GM13977 (cell line): ENCODE data around the gene CHCHD1.

Source experiments
- DNase-seq: peaks from one replicate; pipeline ENCODE4 v3.0.0; 2012; ENCODE audit warnings: low spot score
- in situ Hi-C: fragments of 300-500 bp; cut with MboI; formaldehyde crosslinking; loops from one replicate; pipeline ENCODE4 v1.12.0; 2022; ENCODE audit warnings: low sequenced_read_pairs, low pct_unique_long_range_greater_than_20kb, mixed read lengths, inconsistent platforms; ENCODE audit not compliant: unreplicated experiment
- TF ChIP-seq, protein P1 (sequence below): IDR thresholded peaks from 2 replicates; pipeline ENCODE4 v1.5.1; 2012; ENCODE audit warnings: mild to moderate bottlenecking, control low read depth; ENCODE audit not compliant: insufficient read depth; ENCODE audit errors: extremely low read depth, missing control alignments

Gene CHCHD1

DNA sequence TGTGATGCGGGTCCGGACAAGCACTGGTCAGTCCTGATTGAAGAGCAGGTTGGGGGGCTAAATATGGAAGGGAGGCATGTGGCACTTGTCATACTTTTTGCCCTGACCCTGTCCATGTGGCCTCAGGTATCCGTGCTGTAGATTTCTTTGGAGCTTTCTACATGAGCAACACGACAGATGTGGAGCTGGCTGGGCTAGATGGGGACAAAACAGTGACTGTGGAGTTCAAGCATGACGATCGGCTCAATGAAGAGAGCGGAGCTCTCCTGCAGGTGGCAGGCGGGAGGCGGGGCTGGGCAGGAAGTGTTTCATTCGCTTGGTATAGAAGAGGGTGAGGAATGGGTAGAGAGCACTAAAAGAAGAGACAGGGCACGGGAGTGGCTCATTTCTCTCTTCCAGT is 13.0 kb upstream of the CHCHD1 start:
- TF ChIP-seq, protein P1, sequence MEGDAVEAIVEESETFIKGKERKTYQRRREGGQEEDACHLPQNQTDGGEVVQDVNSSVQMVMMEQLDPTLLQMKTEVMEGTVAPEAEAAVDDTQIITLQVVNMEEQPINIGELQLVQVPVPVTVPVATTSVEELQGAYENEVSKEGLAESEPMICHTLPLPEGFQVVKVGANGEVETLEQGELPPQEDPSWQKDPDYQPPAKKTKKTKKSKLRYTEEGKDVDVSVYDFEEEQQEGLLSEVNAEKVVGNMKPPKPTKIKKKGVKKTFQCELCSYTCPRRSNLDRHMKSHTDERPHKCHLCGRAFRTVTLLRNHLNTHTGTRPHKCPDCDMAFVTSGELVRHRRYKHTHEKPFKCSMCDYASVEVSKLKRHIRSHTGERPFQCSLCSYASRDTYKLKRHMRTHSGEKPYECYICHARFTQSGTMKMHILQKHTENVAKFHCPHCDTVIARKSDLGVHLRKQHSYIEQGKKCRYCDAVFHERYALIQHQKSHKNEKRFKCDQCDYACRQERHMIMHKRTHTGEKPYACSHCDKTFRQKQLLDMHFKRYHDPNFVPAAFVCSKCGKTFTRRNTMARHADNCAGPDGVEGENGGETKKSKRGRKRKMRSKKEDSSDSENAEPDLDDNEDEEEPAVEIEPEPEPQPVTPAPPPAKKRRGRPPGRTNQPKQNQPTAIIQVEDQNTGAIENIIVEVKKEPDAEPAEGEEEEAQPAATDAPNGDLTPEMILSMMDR = peak; percentile 25
- in situ Hi-C loops = no loop called here
- DNase-seq = no peak

GRCh38 chr10:73769396-73769795 is 12.5 kb upstream of the CHCHD1 start:
- TF ChIP-seq, protein P1 = no peak
- no peak for DNase-seq
- in situ Hi-C loops = no loop called here

DNA sequence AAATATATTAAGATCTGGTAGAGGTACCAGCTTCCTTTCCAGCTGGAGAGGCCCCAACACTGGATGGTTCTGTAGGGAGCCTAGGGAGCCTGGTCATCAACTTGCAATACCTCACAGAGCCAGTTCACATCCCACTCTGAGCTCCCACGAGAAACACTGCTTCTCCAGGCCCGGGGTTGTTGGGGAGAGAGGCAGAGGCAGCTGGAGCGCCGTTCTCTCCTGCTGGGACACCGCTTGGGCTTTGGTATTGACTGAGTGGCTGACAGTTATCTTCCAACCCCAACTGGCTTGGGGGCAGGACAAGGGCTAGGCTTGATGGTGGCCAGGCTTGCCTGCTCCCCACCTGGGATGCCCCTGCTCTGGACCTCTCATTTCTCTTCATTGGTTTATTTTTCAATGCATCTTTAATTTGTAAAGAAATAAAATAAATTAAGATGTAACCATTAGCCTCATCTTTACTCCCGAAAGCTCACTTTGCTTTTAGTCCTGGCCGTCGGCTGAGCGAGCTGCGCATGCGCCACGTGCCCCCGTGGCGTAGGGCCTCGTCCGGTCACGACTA is 10.0 kb upstream of the CHCHD1 start:
- no peak for DNase-seq
- in situ Hi-C loops = no loop called here
- TF ChIP-seq, protein P1 = no peak

- TF ChIP-seq, protein P1 = peak; percentile 19
- DNase-seq = peak; percentile 89
- in situ Hi-C loops = no loop called here
Observed at GRCh38 chr10:73772281-73773151, 9.3 kb upstream of the CHCHD1 start.

DNA sequence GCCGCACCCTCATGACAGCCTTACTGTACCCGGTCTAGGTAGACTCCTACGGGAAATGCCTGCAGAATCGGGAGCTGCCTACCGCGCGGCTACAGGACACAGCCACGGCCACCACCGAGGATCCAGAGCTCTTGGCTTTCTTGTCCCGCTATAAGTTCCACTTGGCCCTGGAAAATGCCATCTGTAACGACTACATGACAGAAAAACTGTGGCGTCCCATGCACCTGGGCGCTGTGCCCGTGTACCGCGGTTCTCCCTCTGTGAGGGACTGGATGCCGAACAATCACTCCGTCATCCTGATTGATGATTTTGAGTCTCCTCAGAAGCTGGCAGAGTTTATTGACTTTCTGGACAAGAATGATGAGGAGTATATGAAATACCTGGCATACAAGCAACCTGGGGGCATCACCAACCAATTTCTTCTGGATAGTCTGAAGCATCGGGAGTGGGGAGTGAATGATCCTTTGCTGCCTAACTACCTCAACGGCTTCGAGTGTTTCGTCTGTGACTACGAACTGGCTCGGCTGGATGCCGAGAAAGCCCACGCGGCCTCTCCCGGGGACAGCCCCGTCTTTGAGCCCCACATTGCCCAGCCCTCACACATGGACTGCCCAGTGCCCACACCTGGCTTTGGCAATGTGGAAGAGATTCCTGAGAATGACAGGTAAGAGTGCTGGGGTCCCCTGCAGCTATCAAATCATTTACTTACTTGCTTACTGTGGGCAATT is 8.5 kb upstream of the CHCHD1 start:
- in situ Hi-C loops = no loop called here
- DNase-seq = no peak
- TF ChIP-seq, protein P1 = no peak

- TF ChIP-seq, protein P1 = peak; percentile 35
- DNase-seq = no peak
- in situ Hi-C loops = no loop called here
Observed at GRCh38 chr10:73774637-73775036, 7.2 kb upstream of the CHCHD1 start.
